ENCODE measurements around the gene MRPL24. TPM values are rescaled to one million over a fixed set of nuclear protein-coding genes. Genes with fewer than 3 reads are reported as not detected.

The MRPL24 gene
- total and polyA plus RNA-seq, 2 of the 13 experiments (the other 11 are each of a cell fraction or from before 2014, with no cell fraction given): 38.1 to 42.9 TPM

GRCh38 chr1:156705918-156706656 lies 34.8 kb downstream of the MRPL24 start (continued):
- TF ChIP-seq IKZF5 (CRISPR knock-in tag; IDR thresholded peaks at IDR 0.05): no peak
- peak; percentile 42 for TF ChIP-seq HNRNPLL (IDR thresholded peaks at IDR 0.05; ENCODE audit: low read depth, low read length, poor library complexity, severe bottlenecking)
- TF ChIP-seq NCOA1 (CRISPR knock-in tag; IDR thresholded peaks at IDR 0.05): no peak
- TF ChIP-seq RAD21 (CRISPR knock-in tag; IDR thresholded peaks at IDR 0.05): peak; percentile 44
- peak; percentile 14; the same call in 1 of the 2 replicates for TF ChIP-seq MYPOP (CRISPR knock-in tag; IDR thresholded peaks at IDR 0.05)
- no peak for TF ChIP-seq HNF4G (IDR thresholded peaks at IDR 0.05; ENCODE audit: borderline replicate concordance, low read depth, low read length)
- no peak for TF ChIP-seq HNF4G (CRISPR knock-in tag; IDR thresholded peaks at IDR 0.05; ENCODE audit: borderline replicate concordance, low read depth)
- TF ChIP-seq KDM1A (CRISPR knock-in tag; IDR thresholded peaks at IDR 0.05): no peak
- no peak for TF ChIP-seq ZNF761 (CRISPR knock-in tag; conservative IDR thresholded peaks at IDR 0.05)
- no peak for TF ChIP-seq SOX13 (IDR thresholded peaks at IDR 0.05)
- no peak; a peak in 1 of 4 replicates for TF ChIP-seq SOX13 (CRISPR knock-in tag; conservative IDR thresholded peaks at IDR 0.05 in 1 of 2, IDR thresholded peaks at IDR 0.05 in 1 of 2)
- no peak for TF ChIP-seq ZNF431 (CRISPR knock-in tag; IDR thresholded peaks at IDR 0.05; ENCODE audit: borderline replicate concordance, low read depth)
- no peak for TF ChIP-seq ARID3A (IDR thresholded peaks at IDR 0.05; ENCODE audit: low read depth, low read length)
- TF ChIP-seq ZBTB33 (CRISPR knock-in tag; IDR thresholded peaks at IDR 0.05): peak; percentile 28; the same call in 1 of the 2 replicates
- TF ChIP-seq RXRA (CRISPR knock-in tag; IDR thresholded peaks at IDR 0.05): peak; percentile 16; the same call in 1 of the 2 replicates
- no peak for TF ChIP-seq POLR2G (IDR thresholded peaks at IDR 0.05; ENCODE audit: low read depth, low read length)
- TF ChIP-seq ZBTB7A (CRISPR knock-in tag; IDR thresholded peaks at IDR 0.05): peak; percentile 47; the same call in 1 of the 2 replicates
- no peak for TF ChIP-seq POLR2AphosphoS2 (IDR thresholded peaks at IDR 0.05; ENCODE audit: low read depth, low read length)
- peak; percentile 93 for TF ChIP-seq ZSCAN25 (CRISPR knock-in tag; IDR thresholded peaks at IDR 0.05)
- TF ChIP-seq SKIL (CRISPR knock-in tag; IDR thresholded peaks at IDR 0.05; ENCODE audit: borderline replicate concordance): no peak
- no peak for TF ChIP-seq ZNF230 (CRISPR knock-in tag; IDR thresholded peaks at IDR 0.05)
- TF ChIP-seq SRSF1 (optimal IDR thresholded peaks at IDR 0.05; ENCODE audit: low read depth, low read length): peak; percentile 89

Data from HepG2 (cell line).